A549 (cell line): ENCODE data around the gene IDUA. TPM values are rescaled to one million over a fixed set of nuclear protein-coding genes. Genes with fewer than 3 reads are reported as not detected.

Experiments used
- ATAC-seq, 2 experiments: fragments of 200-7000 bp in 1 of 2; fragments of >200 bp in 1 of 2; cut with Nextera tagmentation in 1 of 2; cut with Tn5 transposase in 1 of 2; 3 replicates each; pipeline versions ENCODE4 v1.8.0 to v1.9.1; 2018 to 2020; ENCODE audit warnings: mild to moderate bottlenecking in 1 of 2, moderate library complexity in 1 of 2
- CTCF ChIA-PET: fragments of 300-600 bp; sonication (Branson Sonifier 250); formaldehyde crosslinking; extraction: SDS; loops from one replicate; lab custom pipeline; 2021; ENCODE audit warnings: antibody characterized with exemption, inconsistent platforms; lab: Yijun Ruan, JAX
- POLR2A ChIA-PET: fragments of 350-600 bp; formaldehyde crosslinking; extraction: SDS; loops from one replicate; lab custom pipeline; 2021; ENCODE audit warnings: antibody characterized with exemption, inconsistent platforms; lab: Yijun Ruan, JAX
- DNase-seq, 2 experiments: peaks; one replicate each; pipeline versions ENCODE4 v3.0.0 to v3.0.0-alpha.2; 2011 to 2016; ENCODE audit warnings: low read depth in 1 of 2, low spot score in 1 of 2
- FAIRE-seq: peaks from 2 replicates; lab custom pipeline; 2011; peaks lifted over from hg19 to GRCh38; lab: Jason Lieb, UNC
- H3K27ac ChIP-seq, 2 experiments: fragments of >200 bp; sonication (Bioruptor Twin); formaldehyde crosslinking; 3 replicates each; pipeline ENCODE4 v1.5.1; 2016 to 2017
- H3K4me1 ChIP-seq: fragments of >200 bp; sonication (Bioruptor Twin); formaldehyde crosslinking; 3 replicates; pipeline ENCODE4 v1.6.1; 2016
- H3K4me2 ChIP-seq: fragments of >200 bp; sonication (Bioruptor Twin); formaldehyde crosslinking; 3 replicates; pipeline ENCODE4 v1.6.1; 2016
- H3K4me3 ChIP-seq: fragments of >200 bp; sonication (Bioruptor Twin); formaldehyde crosslinking; 3 replicates; pipeline ENCODE4 v1.5.1; 2016
- H3K9me3 ChIP-seq: fragments of >200 bp; sonication (Bioruptor Twin); formaldehyde crosslinking; 3 replicates; pipeline ENCODE4 v1.6.1; 2016
- CEBPB ChIP-seq, 2 experiments: fragments of >200 bp in 1 of 2; sonication (Bioruptor Twin) in 1 of 2; formaldehyde crosslinking in 1 of 2; IDR thresholded peaks; 2 replicates each; pipeline ENCODE4 v1.6.1; 2012 to 2016
- CHD2 ChIP-seq: fragments of 150-350 bp; IDR thresholded peaks from 2 replicates; pipeline ENCODE4 v1.6.1; 2014; ENCODE audit warnings: low read length; ENCODE audit not compliant: partially characterized antibody
- ELK1 ChIP-seq: fragments of 150-350 bp; IDR thresholded peaks from 2 replicates; pipeline ENCODE4 v1.6.1; 2014; ENCODE audit warnings: low read depth, mild to moderate bottlenecking, low read length
- FOXS1 ChIP-seq: fragments of 250-450 bp; sonication (Bioruptor Pico); IDR thresholded peaks from 2 replicates; pipeline ENCODE4 v1.5.0; 2020; ENCODE audit warnings: mild to moderate bottlenecking, moderate library complexity
- HEYL ChIP-seq: fragments of 250-450 bp; sonication (Bioruptor Pico); IDR thresholded peaks from 2 replicates; pipeline ENCODE4 v1.8.0; 2021; ENCODE audit warnings: mild to moderate bottlenecking, moderate library complexity
- HOXB5 ChIP-seq: fragments of 250-450 bp; sonication (Bioruptor Pico); IDR thresholded peaks from 2 replicates; pipeline ENCODE4 v1.5.0; 2020; ENCODE audit warnings: mild to moderate bottlenecking, moderate library complexity
- JUN ChIP-seq, 2 experiments: fragments of >200 bp; sonication (Bioruptor Twin); formaldehyde crosslinking; IDR thresholded peaks; 2 replicates in 1 of 2; 3 replicates in 1 of 2; pipeline ENCODE4 v1.6.1; 2016 to 2017
- JUNB ChIP-seq: fragments of >200 bp; sonication (Bioruptor Twin); formaldehyde crosslinking; IDR thresholded peaks from 2 replicates; pipeline ENCODE4 v1.6.1; 2016
- KDM1A ChIP-seq: fragments of 200-600 bp; sonication (generic); IDR thresholded peaks from 2 replicates; pipeline ENCODE4 v1.6.1; 2016; ENCODE audit warnings: low read depth, mild to moderate bottlenecking
- MAX ChIP-seq: IDR thresholded peaks from 2 replicates; pipeline ENCODE4 v1.6.1; 2012
- MAZ ChIP-seq: fragments of 150-350 bp; IDR thresholded peaks from 2 replicates; pipeline ENCODE4 v1.6.1; 2014; ENCODE audit warnings: antibody characterized with exemption, low read depth, low read length, borderline replicate concordance
- MYC ChIP-seq: IDR thresholded peaks from 2 replicates; pipeline ENCODE4 v1.6.1; 2012; ENCODE audit warnings: mild to moderate bottlenecking, inconsistent platforms, low read length, improper control_type of control experiment, borderline replicate concordance
- NPAS2 ChIP-seq: fragments of 250-450 bp; sonication (Bioruptor Pico); IDR thresholded peaks from 2 replicates; pipeline ENCODE4 v1.8.0; 2022; ENCODE audit warnings: mild to moderate bottlenecking, moderate library complexity, borderline replicate concordance
- PHF8 ChIP-seq: fragments of 200-600 bp; sonication (generic); IDR thresholded peaks from 2 replicates; pipeline ENCODE4 v1.6.1; 2016; ENCODE audit warnings: low read depth, mild to moderate bottlenecking, antibody characterized with exemption, moderate library complexity, borderline replicate concordance
- RAD21 ChIP-seq, 2 experiments: fragments of >200 bp in 1 of 2; sonication (Bioruptor Twin) in 1 of 2; formaldehyde crosslinking in 1 of 2; IDR thresholded peaks in 1 of 2; conservative IDR thresholded peaks in 1 of 2; 2 replicates in 1 of 2; 3 replicates in 1 of 2; pipeline ENCODE4 v1.6.1; 2012 to 2018; ENCODE audit warnings: inconsistent platforms in 1 of 2
- RARB ChIP-seq: fragments of 250-450 bp; sonication (Bioruptor Pico); IDR thresholded peaks from 2 replicates; pipeline ENCODE4 v1.8.0; 2021; ENCODE audit warnings: mild to moderate bottlenecking, moderate library complexity
- RFX5 ChIP-seq: fragments of 450-650 bp; IDR thresholded peaks from 2 replicates; pipeline ENCODE4 v1.7.1; 2014; ENCODE audit warnings: antibody characterized with exemption, mild to moderate bottlenecking, moderate library complexity
- RNF2 ChIP-seq: fragments of 200-600 bp; sonication (generic); IDR thresholded peaks from 2 replicates; pipeline ENCODE4 v1.6.1; 2016; ENCODE audit warnings: low read depth, mild to moderate bottlenecking, antibody characterized with exemption, moderate library complexity, borderline replicate concordance
- TFCP2L1 ChIP-seq: fragments of 250-450 bp; sonication (Bioruptor Pico); IDR thresholded peaks from 2 replicates; pipeline ENCODE4 v1.5.0; 2021; ENCODE audit warnings: mild to moderate bottlenecking
- USF2 ChIP-seq: fragments of 450-650 bp; IDR thresholded peaks from 2 replicates; pipeline ENCODE4 v1.6.1; 2014; ENCODE audit warnings: antibody characterized with exemption
- ZNF302 ChIP-seq: fragments of 250-450 bp; sonication (Bioruptor Pico); IDR thresholded peaks from 2 replicates; pipeline ENCODE4 v1.9.0; 2021; ENCODE audit warnings: inconsistent platforms, mild to moderate bottlenecking, moderate library complexity
- WGBS: methylation state at CpG from one replicate; pipeline ENCODE4 v1.1.6; 2017; ENCODE audit errors: missing lambda C conversion rate; 5-methylcytosine and 5-hydroxymethylcytosine counted together
- polyA plus RNA-seq, 4 experiments: library from polyadenylated mRNA; depleted of rRNA in 3 of 4; stranded (reverse); fragments of >200 nt; fragmentation: RNase III in 1 of 4; extraction: RNeasy Plus Mini Kit Qiagen cat#74134 plus additional on column Dnase treatment in 1 of 4; gene quantifications; 2 replicates in 3 of 4; 3 replicates in 1 of 4; pipeline ENCODE4 v1.2.3, GENCODE V29; 2011 to 2017
- TF ChIP-seq, protein P1 (sequence below): fragments of 200-600 bp; sonication (generic); IDR thresholded peaks from 2 replicates; pipeline ENCODE4 v1.6.1; 2016; ENCODE audit warnings: antibody characterized with exemption, mild to moderate bottlenecking, moderate library complexity
- TF ChIP-seq, protein P2 (sequence below): IDR thresholded peaks from 2 replicates; pipeline ENCODE4 v1.6.1; 2012; ENCODE audit warnings: low read depth, borderline replicate concordance

Gene IDUA
- polyA plus RNA-seq, 2 of the 4 experiments (the other 2 are of a cell fraction): 3.1 to 19.4 TPM

GRCh38 chr4:1039493-1040343 is 52.9 kb downstream of the IDUA start:
- H3K4me1 ChIP-seq: peaks cover 50% of the 10 kb centered on the region
- ATAC-seq (peak in 1 of 2 experiments; percentile 44; a peak in 3 of 6 replicates), DNase-seq (no peak), FAIRE-seq (no peak)
- 0 out of 3 replicates have a peak overlapping the region, but pooled peaks have one; percentile 21 for H3K4me2 ChIP-seq
- 81% methylated on average over 5 of the region's 20 CpGs for WGBS
- TF ChIP-seq HOXB5 (CRISPR knock-in tag): no peak
- no peak for TF ChIP-seq ELK1
- TF ChIP-seq RAD21 (conservative IDR thresholded peaks at IDR 0.05 in 1 of 2, IDR thresholded peaks at IDR 0.05 in 1 of 2): no peak
- ChIA-PET CTCF (no interaction called here), POLR2A (no interaction called here)
- no peak overlapping the region for H3K4me3 ChIP-seq
- peak overlapping the region; percentile 22 to 73; a peak in 3 of 6 replicates for H3K27ac ChIP-seq
- H3K9me3 ChIP-seq: no peaks in the 10 kb centered on the region

GRCh38 chr4:1040344-1041146 is 53.7 kb downstream of the IDUA start:
- CTCF ChIA-PET: interaction anchor here (1.0 kb wide), 1 partner anchor 19 kb away, joined by 3 read pairs; no protein-coding TSS in a partner anchor
- H3K27ac ChIP-seq: peak overlapping the region; percentile 82 to 99; a peak in 4 of 6 replicates
- H3K4me2 ChIP-seq: peak overlapping the region; percentile 68; the same call in 1 of the 3 replicates

GRCh38 chr4:1041147-1041935 is 54.5 kb downstream of the IDUA start:
- Histone ChIP-seq H3K9me3 (no peaks in the 10 kb centered on the region), H3K4me2 (peak overlapping the region; percentile 68), H3K4me3 (no peak overlapping the region), H3K4me1 (peaks cover 60% of the 10 kb centered on the region), H3K27ac (peak overlapping the region; percentile 82 to 99; a peak in 5 of 6 replicates)
- CTCF ChIA-PET: interaction anchor here (1.0 kb wide), 1 partner anchor 20 kb away, joined by 3 read pairs; no protein-coding TSS in a partner anchor
- WGBS: 30% methylated on average over 20 of the region's 36 CpGs
- DNase-seq: peak in 1 of 2 experiments; percentile 59
- ATAC-seq: peak in 1 of 2 experiments; percentile 31; a peak in 3 of 6 replicates
- POLR2A ChIA-PET: no interaction called here
- FAIRE-seq: no peak
- TF ChIP-seq, protein P1, sequence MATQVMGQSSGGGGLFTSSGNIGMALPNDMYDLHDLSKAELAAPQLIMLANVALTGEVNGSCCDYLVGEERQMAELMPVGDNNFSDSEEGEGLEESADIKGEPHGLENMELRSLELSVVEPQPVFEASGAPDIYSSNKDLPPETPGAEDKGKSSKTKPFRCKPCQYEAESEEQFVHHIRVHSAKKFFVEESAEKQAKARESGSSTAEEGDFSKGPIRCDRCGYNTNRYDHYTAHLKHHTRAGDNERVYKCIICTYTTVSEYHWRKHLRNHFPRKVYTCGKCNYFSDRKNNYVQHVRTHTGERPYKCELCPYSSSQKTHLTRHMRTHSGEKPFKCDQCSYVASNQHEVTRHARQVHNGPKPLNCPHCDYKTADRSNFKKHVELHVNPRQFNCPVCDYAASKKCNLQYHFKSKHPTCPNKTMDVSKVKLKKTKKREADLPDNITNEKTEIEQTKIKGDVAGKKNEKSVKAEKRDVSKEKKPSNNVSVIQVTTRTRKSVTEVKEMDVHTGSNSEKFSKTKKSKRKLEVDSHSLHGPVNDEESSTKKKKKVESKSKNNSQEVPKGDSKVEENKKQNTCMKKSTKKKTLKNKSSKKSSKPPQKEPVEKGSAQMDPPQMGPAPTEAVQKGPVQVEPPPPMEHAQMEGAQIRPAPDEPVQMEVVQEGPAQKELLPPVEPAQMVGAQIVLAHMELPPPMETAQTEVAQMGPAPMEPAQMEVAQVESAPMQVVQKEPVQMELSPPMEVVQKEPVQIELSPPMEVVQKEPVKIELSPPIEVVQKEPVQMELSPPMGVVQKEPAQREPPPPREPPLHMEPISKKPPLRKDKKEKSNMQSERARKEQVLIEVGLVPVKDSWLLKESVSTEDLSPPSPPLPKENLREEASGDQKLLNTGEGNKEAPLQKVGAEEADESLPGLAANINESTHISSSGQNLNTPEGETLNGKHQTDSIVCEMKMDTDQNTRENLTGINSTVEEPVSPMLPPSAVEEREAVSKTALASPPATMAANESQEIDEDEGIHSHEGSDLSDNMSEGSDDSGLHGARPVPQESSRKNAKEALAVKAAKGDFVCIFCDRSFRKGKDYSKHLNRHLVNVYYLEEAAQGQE: no peak
- TF ChIP-seq RAD21 (conservative IDR thresholded peaks at IDR 0.05 in 1 of 2, IDR thresholded peaks at IDR 0.05 in 1 of 2): no peak
- TF ChIP-seq, protein P2, sequence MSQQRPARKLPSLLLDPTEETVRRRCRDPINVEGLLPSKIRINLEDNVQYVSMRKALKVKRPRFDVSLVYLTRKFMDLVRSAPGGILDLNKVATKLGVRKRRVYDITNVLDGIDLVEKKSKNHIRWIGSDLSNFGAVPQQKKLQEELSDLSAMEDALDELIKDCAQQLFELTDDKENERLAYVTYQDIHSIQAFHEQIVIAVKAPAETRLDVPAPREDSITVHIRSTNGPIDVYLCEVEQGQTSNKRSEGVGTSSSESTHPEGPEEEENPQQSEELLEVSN: peak; percentile 41; the same call in 1 of the 2 replicates
- no peak for TF ChIP-seq NPAS2
- no peak for TF ChIP-seq ZNF302 (CRISPR knock-in tag)
- no peak for TF ChIP-seq PHF8
- TF ChIP-seq RARB: no peak
- no peak for TF ChIP-seq USF2
- no peak for TF ChIP-seq RNF2
- peak; percentile 67 for TF ChIP-seq MAX
- TF ChIP-seq MAZ: no peak
- no peak for TF ChIP-seq KDM1A
- TF ChIP-seq TFCP2L1 (CRISPR knock-in tag): no peak
- no peak for TF ChIP-seq CEBPB (IDR thresholded peaks at IDR 0.05)
- no peak for TF ChIP-seq JUN (IDR thresholded peaks at IDR 0.05)

More at GRCh38 chr4:1040344-1041146, 53.7 kb downstream of the IDUA start:
- H3K9me3 ChIP-seq: no peaks in the 10 kb centered on the region
- no peak for FAIRE-seq
- WGBS: 92% methylated on average over 11 of the region's 21 CpGs
- ATAC-seq: no peak
- TF ChIP-seq FOXS1 (CRISPR knock-in tag): no peak
- no peak for TF ChIP-seq HEYL
- no peak for TF ChIP-seq JUNB
- no peak for TF ChIP-seq MYC
- TF ChIP-seq RFX5: no peak
- no peak for TF ChIP-seq CHD2
- no peak overlapping the region for H3K4me3 ChIP-seq
- no peak for DNase-seq
- POLR2A ChIA-PET: no interaction called here
- H3K4me1 ChIP-seq: peaks cover 58% of the 10 kb centered on the region
